DLD1 (cell line): ENCODE results near the gene CSNK1A1.
"Not testable (repeated sequence)": the region's sequence is repeated elsewhere in the genome, so short reads cannot be mapped to it uniquely, and the experiment has no call there.

Source experiments
- in situ Hi-C: cut with HindIII; loops from 2 replicates; pipeline ENCODE4 v1.10.0; 2017; ENCODE audit warnings: low sequenced_read_pairs

Gene CSNK1A1

DNA sequence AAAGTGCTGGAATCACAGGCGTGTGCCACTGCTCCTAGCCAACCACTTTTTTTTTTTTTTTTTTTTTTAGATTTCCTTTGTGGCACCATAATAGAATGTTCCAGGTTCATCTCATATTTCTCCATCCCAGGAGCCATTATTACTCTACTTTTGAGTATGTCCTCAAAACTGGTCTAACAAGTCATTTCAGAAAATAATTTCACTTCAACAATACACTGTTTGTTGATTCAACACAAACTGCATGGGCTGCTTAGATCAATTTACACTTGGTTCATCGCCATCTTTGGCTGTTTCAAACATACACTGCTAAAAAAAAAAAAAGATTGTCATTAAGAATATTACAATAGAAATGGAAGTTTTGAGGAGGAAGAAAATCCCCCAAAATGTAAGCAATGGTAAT is 57.9 kb downstream of the CSNK1A1 start:
- in situ Hi-C loops: no loop called here

DNA sequence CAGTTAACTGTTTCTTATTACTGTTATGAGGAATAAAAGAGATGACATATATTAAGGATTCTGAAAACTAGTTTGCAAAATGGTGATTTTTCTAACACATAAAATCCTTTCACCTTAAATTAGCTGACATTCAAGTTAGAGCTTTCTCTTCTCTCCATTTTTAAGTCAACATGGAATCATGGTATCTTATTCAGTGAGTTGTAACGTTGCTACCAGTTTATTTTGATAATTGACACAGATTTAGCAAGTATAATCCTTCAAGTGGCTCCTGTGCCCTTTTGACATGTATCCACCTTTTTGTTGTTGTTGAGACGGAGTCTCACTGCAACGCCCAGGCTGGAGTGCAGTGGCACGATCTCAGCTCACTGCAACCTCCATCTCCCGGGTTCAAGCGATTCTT is 58.5 kb downstream of the CSNK1A1 start:
- in situ Hi-C loops: no loop called here

DNA sequence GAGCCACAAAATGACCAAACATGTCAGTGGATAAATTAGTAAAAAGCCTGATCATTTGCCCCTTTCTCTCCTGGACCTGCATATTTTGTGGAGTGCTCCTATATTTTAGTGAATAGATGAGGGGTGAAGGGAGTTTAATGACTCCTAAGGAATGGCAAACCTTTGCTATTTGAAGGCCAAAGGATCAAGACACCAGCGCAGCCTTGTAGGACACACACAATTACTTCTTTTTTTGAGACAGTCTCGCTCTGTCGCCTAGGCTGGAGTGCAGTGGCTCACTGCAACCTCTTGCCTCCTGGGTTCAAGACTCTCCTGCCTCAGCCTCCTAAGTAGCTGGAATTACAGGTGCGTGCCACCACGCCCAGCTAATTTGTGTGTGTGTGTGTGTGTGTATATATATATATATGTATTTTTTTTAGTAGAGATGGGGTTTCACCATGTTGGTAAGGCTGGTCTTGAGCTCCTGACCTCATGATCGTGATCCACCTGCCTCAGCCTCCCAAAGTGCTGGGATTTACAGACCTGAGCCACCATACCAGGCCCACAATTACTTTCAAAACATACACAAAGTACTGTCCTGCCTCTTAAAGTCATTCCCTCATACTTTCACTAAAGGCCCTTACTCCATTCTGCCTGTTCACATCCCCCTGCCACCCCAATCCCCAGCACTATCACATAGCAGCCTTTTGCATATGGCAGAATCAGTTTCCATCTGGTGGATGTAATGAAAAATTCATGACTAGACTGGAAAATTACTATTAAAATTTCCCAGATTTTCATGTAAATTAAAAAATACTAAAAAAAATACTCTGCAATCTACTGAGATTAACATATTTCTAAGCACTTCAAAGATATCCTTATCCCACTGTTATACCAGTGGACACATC is 60.4 kb downstream of the CSNK1A1 start:
- in situ Hi-C loops: no loop called here

GRCh38 chr5:149489605-149490037 is 61.6 kb downstream of the CSNK1A1 start:
- in situ Hi-C loops: no loop called here

GRCh38 chr5:149488645-149489306 is 62.5 kb downstream of the CSNK1A1 start:
- in situ Hi-C loops: no loop called here

DNA sequence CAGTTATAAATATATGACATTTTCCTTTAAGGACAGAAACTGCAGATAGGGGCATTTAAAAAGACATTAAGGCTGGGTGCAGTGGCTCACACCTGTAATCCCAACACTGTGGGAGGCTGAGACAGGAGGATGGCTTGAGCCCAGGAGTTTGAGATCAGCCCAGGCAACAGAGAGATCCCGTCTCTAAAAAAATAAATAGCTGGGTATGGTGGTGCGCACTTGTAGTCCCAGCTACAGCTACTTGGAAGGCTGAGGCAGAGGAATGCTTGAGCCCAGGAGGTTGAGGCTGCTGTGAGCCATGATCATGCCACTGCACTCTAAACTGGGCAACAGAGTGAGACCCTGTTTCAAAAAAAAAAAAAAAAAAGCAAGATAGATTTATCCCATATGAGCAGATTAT is 63.6 kb downstream of the CSNK1A1 start:
- in situ Hi-C loops: no loop called here

DNA sequence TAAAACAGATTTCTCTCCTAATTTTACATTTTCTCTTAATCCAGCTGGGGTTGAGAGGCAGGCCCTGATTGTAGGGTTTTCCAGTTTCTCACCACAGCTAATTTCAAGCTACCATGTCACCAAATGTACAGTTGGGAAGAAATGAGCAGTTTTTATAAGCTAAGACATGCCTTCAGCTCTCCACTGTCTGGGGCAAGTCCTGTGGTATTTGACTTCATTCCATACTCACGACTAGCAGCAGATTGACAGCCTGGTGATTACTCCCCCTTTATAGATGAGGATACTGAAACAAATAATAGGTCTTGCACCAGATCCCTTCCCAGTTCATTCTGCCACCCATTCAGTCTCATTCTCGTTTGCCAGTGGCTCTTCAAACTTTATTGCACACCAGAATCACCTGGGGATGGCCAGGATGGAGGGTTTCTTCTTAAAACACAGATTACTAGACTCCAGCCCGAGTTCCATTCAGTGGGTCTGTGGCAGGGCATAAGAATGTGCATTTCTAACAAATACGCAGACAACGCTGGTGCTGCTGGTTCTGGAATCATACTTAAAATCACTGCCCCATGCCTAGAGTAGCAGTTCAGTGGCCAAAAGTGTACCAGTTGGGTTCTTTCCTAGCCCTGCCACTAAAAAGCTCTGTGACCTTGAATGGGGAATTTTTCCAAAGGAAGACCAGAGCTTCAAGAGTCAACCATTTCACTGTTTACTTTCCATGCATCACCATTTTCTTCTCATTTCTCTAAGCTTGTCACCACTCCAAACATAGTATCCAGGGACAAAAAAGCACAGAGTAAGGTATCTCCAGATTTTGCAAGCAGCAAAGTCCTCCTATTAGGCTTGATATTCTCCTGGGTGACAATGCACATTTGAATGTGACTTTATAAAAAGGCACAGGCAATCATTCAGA is 64.3 kb downstream of the CSNK1A1 start:
- in situ Hi-C loops: no loop called here

GRCh38 chr5:149485655-149486615 is 65.3 kb downstream of the CSNK1A1 start:
- in situ Hi-C loops: no loop called here

DNA sequence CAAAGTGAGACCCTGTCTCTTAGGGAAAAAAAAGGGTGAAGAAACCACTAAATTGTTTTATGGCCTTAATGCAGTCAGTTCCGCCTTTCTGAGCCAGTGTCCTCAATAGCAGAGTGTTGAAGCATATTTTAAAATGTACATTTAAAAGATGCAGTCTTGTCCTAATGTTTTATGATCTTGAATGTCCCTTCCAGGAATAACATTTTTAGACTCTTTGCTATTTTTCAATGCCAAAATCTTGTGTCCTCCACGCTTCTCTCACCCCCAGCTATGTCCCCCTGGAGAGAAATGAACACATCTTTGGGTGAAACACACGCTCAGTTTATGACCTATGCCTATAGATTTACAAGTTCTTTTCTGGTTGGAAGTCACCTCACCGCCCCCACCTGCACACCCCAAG is 69.8 kb downstream of the CSNK1A1 start:
- in situ Hi-C loops: no loop called here

DNA sequence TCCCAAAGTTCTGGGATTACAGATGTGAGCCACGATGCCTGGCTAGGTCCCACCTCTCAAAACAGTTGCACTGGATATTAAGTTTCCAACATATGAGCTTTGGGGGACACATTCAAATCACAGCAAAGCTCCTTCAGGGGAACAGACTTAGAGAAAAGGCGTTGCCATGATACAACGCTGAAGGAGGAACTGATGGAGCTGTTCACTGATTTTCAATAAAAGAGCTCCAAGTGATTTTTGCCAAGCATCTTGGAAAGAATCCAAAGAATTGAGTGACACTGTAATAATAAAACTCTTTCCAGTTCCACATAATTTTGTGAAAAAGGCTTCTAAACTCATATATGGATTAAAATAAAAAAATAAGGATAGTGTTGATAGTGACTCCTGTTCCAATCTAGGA is 72.5 kb downstream of the CSNK1A1 start:
- in situ Hi-C loops: no loop called here

DNA sequence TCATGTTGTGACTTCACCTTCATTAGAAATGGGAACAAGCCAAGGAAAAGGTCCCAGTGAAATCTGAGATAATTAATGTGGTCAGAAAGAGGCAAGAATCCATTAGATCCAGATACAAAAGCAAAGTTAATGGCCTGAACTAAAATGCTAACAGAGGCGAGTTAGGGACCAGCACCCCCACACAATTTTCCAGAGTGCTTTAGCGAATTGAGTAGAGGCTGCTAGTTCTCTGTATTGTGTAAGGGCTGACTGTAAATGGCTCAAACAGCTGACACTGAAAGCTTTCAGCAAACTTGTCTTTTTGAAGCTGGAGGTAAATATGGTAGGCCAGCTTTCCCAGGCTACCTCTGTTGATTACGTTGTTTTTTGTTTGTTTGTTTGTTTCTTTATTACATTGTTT is 75.5 kb downstream of the CSNK1A1 start:
- in situ Hi-C loops: no loop called here

GRCh38 chr5:149474198-149474597 is 77.0 kb downstream of the CSNK1A1 start:
- in situ Hi-C loops: no loop called here

DNA sequence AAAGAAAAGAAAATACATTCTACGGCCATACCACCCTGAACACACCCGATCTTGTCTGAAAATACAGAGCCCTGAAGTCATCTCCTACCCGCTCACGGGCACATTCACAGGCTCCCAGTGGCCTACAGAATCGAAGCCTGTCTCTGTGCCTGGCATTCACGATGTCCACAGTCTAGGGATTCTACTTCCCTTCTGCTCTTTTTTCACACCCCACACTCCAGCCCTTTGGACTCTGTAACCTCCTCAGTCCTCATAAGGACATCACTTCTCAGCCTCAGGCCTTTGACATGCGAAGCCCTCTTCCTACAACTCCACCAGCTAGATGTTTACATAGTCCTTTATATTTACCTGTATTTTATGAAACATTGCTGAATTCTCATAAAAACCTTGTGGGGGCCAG is 77.8 kb downstream of the CSNK1A1 start:
- in situ Hi-C loops: no loop called here

GRCh38 chr5:149472399-149472798 is 78.8 kb downstream of the CSNK1A1 start:
- in situ Hi-C loops: no loop called here

DNA sequence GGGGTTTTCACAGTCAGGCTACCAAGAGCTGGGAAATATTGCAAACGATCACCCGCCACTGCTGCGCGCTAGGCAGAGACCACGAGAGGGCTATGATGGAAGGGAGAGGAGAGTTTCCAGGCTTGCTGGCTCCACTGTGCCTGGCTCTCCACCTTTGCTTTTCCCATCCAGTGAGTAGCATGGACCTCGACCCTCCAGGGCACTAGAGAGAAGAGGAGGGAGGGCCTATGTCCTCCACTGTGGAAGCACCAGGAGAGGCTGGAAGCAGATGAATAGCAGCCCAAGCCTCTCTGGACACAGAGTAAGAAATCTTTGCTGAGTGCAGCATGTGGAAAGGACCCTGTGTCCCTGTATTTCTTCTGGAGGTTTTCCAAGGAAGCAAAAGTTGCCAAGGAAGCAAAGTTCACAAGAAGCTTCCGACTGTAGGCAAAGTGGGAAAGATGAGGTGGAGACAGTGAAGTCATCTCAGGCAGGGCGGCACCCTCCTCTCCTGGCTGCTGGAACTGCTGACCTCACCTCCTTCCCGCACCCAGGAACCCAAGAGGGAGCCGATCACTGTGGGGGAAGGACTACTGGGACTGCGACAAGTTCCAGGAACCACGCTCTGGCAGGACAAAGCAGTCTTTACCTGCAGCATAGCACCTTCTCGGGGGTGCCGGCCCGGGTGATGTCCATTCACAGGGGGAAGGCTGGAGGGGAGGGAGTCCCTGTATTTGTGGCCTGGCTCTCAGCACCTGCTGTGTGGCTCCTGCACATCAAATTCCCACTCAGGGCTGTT is 79.6 kb downstream of the CSNK1A1 start:
- in situ Hi-C loops: no loop called here

DNA sequence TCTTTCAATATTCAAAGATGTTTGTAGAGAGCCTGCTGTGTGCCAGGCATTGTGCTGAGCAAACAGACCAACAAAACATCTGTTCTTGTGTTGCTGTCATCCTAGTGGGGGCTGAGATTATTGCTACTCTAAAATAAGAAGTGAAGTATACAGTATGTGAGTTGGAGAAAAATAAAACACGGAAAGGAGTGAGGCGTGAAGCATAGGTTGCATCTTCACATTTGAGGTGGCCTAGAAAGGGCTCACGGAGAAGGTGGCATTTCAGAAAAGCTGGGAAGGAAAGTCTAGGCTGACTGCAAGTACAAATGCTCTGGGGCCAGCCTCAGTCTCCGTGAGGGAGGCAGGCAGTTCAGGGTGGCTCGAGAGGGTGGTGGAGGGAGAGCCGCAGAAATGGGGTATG is 80.3 kb downstream of the CSNK1A1 start:
- in situ Hi-C loops: no loop called here

DNA sequence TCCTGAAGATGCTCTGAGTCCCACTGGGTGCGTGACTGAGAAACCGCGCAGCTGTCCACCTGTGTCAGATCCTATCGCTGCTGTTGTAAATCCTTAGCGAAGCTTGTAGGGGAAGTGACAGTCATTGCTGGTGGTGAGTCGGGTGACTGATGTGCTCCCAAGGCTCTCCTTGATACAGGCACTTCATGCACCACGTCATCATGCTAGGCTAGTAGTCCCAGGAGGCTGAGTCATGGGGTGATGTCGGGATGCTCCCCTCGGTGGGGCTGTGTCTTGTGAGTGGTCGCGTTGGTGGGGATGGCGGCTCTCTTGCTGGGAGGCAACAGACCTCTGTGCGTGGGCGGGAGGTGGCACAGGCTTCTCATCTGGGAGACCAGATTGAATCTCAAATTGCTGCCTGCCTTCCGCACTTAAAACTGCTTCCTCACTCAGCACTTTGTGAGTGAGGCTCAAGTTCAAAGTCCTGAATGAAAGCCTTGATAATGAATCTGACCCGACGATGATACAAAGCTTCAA is 84.7 kb downstream of the CSNK1A1 start:
- in situ Hi-C loops: no loop called here

- in situ Hi-C loops: no loop called here
Measured at GRCh38 chr5:149464796-149465489, 86.3 kb downstream of the CSNK1A1 start.

DNA sequence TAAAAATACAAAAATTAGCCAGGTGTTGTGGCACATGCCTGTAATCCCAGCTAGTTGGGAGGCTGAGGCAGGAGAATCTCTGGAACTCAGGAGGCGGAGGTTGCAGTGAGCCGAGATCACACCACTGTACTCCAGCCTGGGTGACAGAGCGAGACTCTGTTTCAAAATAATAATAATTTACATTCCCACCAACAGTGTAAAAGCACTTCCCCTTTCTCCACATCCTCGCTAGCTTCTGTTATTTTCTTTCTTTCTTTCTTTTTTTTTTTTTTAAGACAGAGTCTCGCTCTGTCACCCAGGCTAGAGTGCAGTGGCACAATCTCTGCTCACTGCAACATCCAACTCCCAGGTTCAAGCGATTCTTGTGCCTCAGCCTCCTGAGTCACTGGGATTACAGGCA is 89.3 kb downstream of the CSNK1A1 start:
- in situ Hi-C loops: not testable (repeated sequence)
